Natural killer cell treated with Interleukin-12 subunit alpha and Interleukin-12 subunit beta and Interleukin-15 and Interleukin-18, amount 100 ng/mL, for 72 hours (primary cell): Measurements from ENCODE around the gene METTL4. TPM values are rescaled to one million over a fixed set of nuclear protein-coding genes. Genes with fewer than 3 reads are reported as not detected.

ENCODE experiments used
- ATAC-seq, 2 donors: fragments of 150-1000 bp; cut with Tn5 transposase in 1 of 2; sonication (Bioruptor Pico), chemical (Tn5 transposase) in 1 of 2; 2 replicates each; pipeline ENCODE4 v1.10.0; 2021
- DNase-seq: peaks from one replicate; pipeline ENCODE4 v3.0.0; 2022; ENCODE audit warnings: low spot score
- H3K27ac Mint-ChIP-seq, 2 donors: 1 replicate in 1 of 2; 2 replicates in 1 of 2; pipeline ENCODE4 v1.8.0; 2022; ENCODE audit warnings: mixed read lengths in 2 of 2, mild to moderate bottlenecking in 1 of 2, moderate library complexity in 1 of 2
- H3K27me3 Mint-ChIP-seq, 2 donors: 1 replicate in 1 of 2; 2 replicates in 1 of 2; pipeline ENCODE4 v1.8.0; 2022; ENCODE audit warnings: mixed read lengths in 2 of 2
- H3K36me3 Mint-ChIP-seq: one replicate; pipeline ENCODE4 v1.8.0; 2022; ENCODE audit warnings: mixed read lengths
- H3K4me1 Mint-ChIP-seq, 2 donors: 1 replicate in 1 of 2; 2 replicates in 1 of 2; pipeline ENCODE4 v1.8.0; 2022; ENCODE audit warnings: low read depth in 2 of 2, mixed read lengths in 2 of 2, mild to moderate bottlenecking in 1 of 2
- H3K4me3 Mint-ChIP-seq: one replicate; pipeline ENCODE4 v1.8.0; 2022; ENCODE audit warnings: mixed read lengths
- H3K9me3 Mint-ChIP-seq: 2 replicates; pipeline ENCODE4 v1.8.0; 2022; ENCODE audit warnings: mixed read lengths
- total RNA-seq, 2 donors: library from RNA; stranded (reverse); gene quantifications; one replicate each; pipeline ENCODE4 v1.2.3, GENCODE V29; 2022

The METTL4 gene
- 10 to 100 TPM; 17.5 to 22.3 TPM for total RNA-seq

- ATAC-seq: peak; percentile 92 to 95
- H3K9me3 Mint-ChIP-seq: no peaks in the 10 kb centered on the region
- peaks cover 27 to 55% of the 10 kb centered on the region in 2 donors for H3K4me1 Mint-ChIP-seq
- peak; percentile 90 for DNase-seq
- H3K36me3 Mint-ChIP-seq: peaks cover 18% of the 10 kb centered on the region
- H3K27me3 Mint-ChIP-seq: no peaks in the 10 kb centered on the region
- H3K27ac Mint-ChIP-seq: peak within 1 kb of the TSS; percentile 98 to 99
- H3K4me3 Mint-ChIP-seq: peak within 1 kb of the TSS; percentile 99
Measured at GRCh38 chr18:2571200-2572170, at the start of gene METTL4, which contains the start of gene NDC80. Gene METTL4, minus strand, starts transcription at chr18:2571505. Its CDS starts 4,289 bp downstream, at chr18:2567216. Gene NDC80, plus strand, starts transcription at chr18:2571557. Its CDS starts 1,429 bp downstream, at chr18:2572986.

GRCh38 chr18:2618009-2618408, 46.7 kb upstream of the METTL4 start:
- no peak for DNase-seq
- no peaks in the 10 kb centered on the region for H3K9me3 Mint-ChIP-seq
- no peaks in the 10 kb centered on the region for H3K4me1 Mint-ChIP-seq
- no peak for ATAC-seq
- H3K27ac Mint-ChIP-seq: no peak overlapping the region
- H3K4me3 Mint-ChIP-seq: no peak overlapping the region
- H3K27me3 Mint-ChIP-seq: no peaks in the 10 kb centered on the region
- peaks cover 5% of the 10 kb centered on the region for H3K36me3 Mint-ChIP-seq

- DNase-seq (no peak), ATAC-seq (no peak)
- Mint-ChIP-seq H3K27ac (no peak overlapping the region), H3K4me3 (no peak overlapping the region), H3K27me3 (no peaks in the 10 kb centered on the region), H3K9me3 (no peaks in the 10 kb centered on the region), H3K4me1 (no peaks in the 10 kb centered on the region), H3K36me3 (peaks cover 5% of the 10 kb centered on the region)
Measured at GRCh38 chr18:2617401-2617998, 46.2 kb upstream of the METTL4 start.

GRCh38 chr18:2612996-2613395, 41.7 kb upstream of the METTL4 start:
- Mint-ChIP-seq H3K9me3 (no peaks in the 10 kb centered on the region), H3K4me3 (no peak overlapping the region), H3K4me1 (no peaks in the 10 kb centered on the region), H3K36me3 (peaks cover 5% of the 10 kb centered on the region), H3K27ac (no peak overlapping the region), H3K27me3 (no peaks in the 10 kb centered on the region)
- DNase-seq (no peak), ATAC-seq (no peak)

GRCh38 chr18:2610549-2610948, 39.2 kb upstream of the METTL4 start:
- peaks cover 4 to 10% of the 10 kb centered on the region in 2 donors for H3K4me1 Mint-ChIP-seq
- H3K27ac Mint-ChIP-seq: no peak overlapping the region
- no peak overlapping the region for H3K4me3 Mint-ChIP-seq
- H3K9me3 Mint-ChIP-seq: no peaks in the 10 kb centered on the region
- DNase-seq (no peak), ATAC-seq (no peak)
- H3K36me3 Mint-ChIP-seq: peaks cover 5% of the 10 kb centered on the region
- no peaks in the 10 kb centered on the region for H3K27me3 Mint-ChIP-seq

- Mint-ChIP-seq H3K4me1 (peaks cover 12 to 19% of the 10 kb centered on the region in 2 donors), H3K9me3 (peaks cover 4% of the 10 kb centered on the region), H3K27me3 (no peaks in the 10 kb centered on the region), H3K36me3 (peaks cover 5% of the 10 kb centered on the region), H3K4me3 (no peak overlapping the region), H3K27ac (no peak overlapping the region)
- no peak for ATAC-seq
- no peak for DNase-seq
Measured at GRCh38 chr18:2609604-2610003, 38.3 kb upstream of the METTL4 start.

- DNase-seq (no peak), ATAC-seq (no peak)
- Mint-ChIP-seq H3K9me3 (peaks cover 4% of the 10 kb centered on the region), H3K4me3 (peak overlapping the region; percentile 53), H3K36me3 (peaks cover 18% of the 10 kb centered on the region), H3K27me3 (no peaks in the 10 kb centered on the region), H3K27ac (peak overlapping the region; percentile 79 to 90), H3K4me1 (peaks cover 15 to 29% of the 10 kb centered on the region in 2 donors)
Measured at GRCh38 chr18:2606335-2606734, 35.0 kb upstream of the METTL4 start.

GRCh38 chr18:2602844-2603243, 31.5 kb upstream of the METTL4 start:
- DNase-seq: no peak
- Mint-ChIP-seq H3K27ac (peak overlapping the region in 1 of 2 donors; percentile 1), H3K36me3 (peaks cover 24% of the 10 kb centered on the region), H3K9me3 (peaks cover 4% of the 10 kb centered on the region), H3K4me1 (peaks cover 15 to 31% of the 10 kb centered on the region in 2 donors), H3K4me3 (no peak overlapping the region), H3K27me3 (no peaks in the 10 kb centered on the region)
- ATAC-seq: no peak

GRCh38 chr18:2597639-2598038, 26.3 kb upstream of the METTL4 start:
- Mint-ChIP-seq H3K27me3 (no peaks in the 10 kb centered on the region), H3K27ac (peak overlapping the region in 1 of 2 donors; percentile 45), H3K9me3 (no peaks in the 10 kb centered on the region), H3K4me3 (no peak overlapping the region), H3K4me1 (peaks cover 2 to 8% of the 10 kb centered on the region in 2 donors), H3K36me3 (peaks cover 24% of the 10 kb centered on the region)
- no peak for ATAC-seq
- no peak for DNase-seq

GRCh38 chr18:2590303-2590702, 19.0 kb upstream of the METTL4 start:
- no peak for DNase-seq
- Mint-ChIP-seq H3K4me1 (peaks cover 6 to 13% of the 10 kb centered on the region in 2 donors), H3K27ac (peak overlapping the region in 1 of 2 donors; percentile 89), H3K9me3 (no peaks in the 10 kb centered on the region), H3K27me3 (no peaks in the 10 kb centered on the region), H3K36me3 (peaks cover 17% of the 10 kb centered on the region), H3K4me3 (peak overlapping the region; percentile 21)
- ATAC-seq: no peak

- no peak for ATAC-seq
- no peak overlapping the region for H3K4me3 Mint-ChIP-seq
- no peak for DNase-seq
Measured at GRCh38 chr18:2589345-2590068, 18.2 kb upstream of the METTL4 start.

GRCh38 chr18:2588666-2589344, 17.5 kb upstream of the METTL4 start:
- Mint-ChIP-seq H3K27ac (peak overlapping the region in 1 of 2 donors; percentile 89), H3K9me3 (no peaks in the 10 kb centered on the region), H3K4me1 (peaks cover 6 to 13% of the 10 kb centered on the region in 2 donors), H3K27me3 (no peaks in the 10 kb centered on the region), H3K4me3 (no peak overlapping the region), H3K36me3 (peaks cover 12% of the 10 kb centered on the region)
- DNase-seq (no peak), ATAC-seq (no peak)

More at GRCh38 chr18:2589345-2590068, 18.2 kb upstream of the METTL4 start:
- H3K4me1 Mint-ChIP-seq: peaks cover 6 to 13% of the 10 kb centered on the region in 2 donors
- H3K27me3 Mint-ChIP-seq: no peaks in the 10 kb centered on the region
- no peaks in the 10 kb centered on the region for H3K9me3 Mint-ChIP-seq
- peaks cover 17% of the 10 kb centered on the region for H3K36me3 Mint-ChIP-seq
- H3K27ac Mint-ChIP-seq: peak overlapping the region in 1 of 2 donors; percentile 89

- peaks cover 12% of the 10 kb centered on the region for H3K36me3 Mint-ChIP-seq
- no peak overlapping the region for H3K27ac Mint-ChIP-seq
- ATAC-seq (no peak), DNase-seq (no peak)
- no peaks in the 10 kb centered on the region for H3K27me3 Mint-ChIP-seq
- no peak overlapping the region for H3K4me3 Mint-ChIP-seq
- no peaks in the 10 kb centered on the region for H3K9me3 Mint-ChIP-seq
- H3K4me1 Mint-ChIP-seq: peaks cover 6 to 12% of the 10 kb centered on the region in 2 donors
Measured at GRCh38 chr18:2587788-2588187, 16.5 kb upstream of the METTL4 start.
